HepG2 (cell line): ENCODE results near the gene CNOT8. TPM values are rescaled to one million over a fixed set of nuclear protein-coding genes. Genes with fewer than 3 reads are reported as not detected.

ENCODE experiments used
- AHR ChIP-seq: IDR thresholded peaks from 2 replicates; pipeline ENCODE4 v1.6.1; 2018; ENCODE audit warnings: missing genetic modification reagents, missing compliant biosample characterization
- CEBPZ ChIP-seq: IDR thresholded peaks from 2 replicates; pipeline ENCODE4 v1.6.1; 2012; ENCODE audit warnings: low read length, improper control_type of control experiment
- GMEB2 ChIP-seq: IDR thresholded peaks from 2 replicates; pipeline ENCODE4 v1.6.1; 2016; ENCODE audit warnings: missing biosample characterization, missing genetic modification reagents, low read depth
- NFE2L1 ChIP-seq: sonication (generic); formaldehyde crosslinking; IDR thresholded peaks from 2 replicates; pipeline ENCODE4 v1.4.0; 2020; ENCODE audit warnings: missing genetic modification reagents, mild to moderate bottlenecking, borderline replicate concordance
- NFYC ChIP-seq: IDR thresholded peaks from 2 replicates; pipeline ENCODE4 v1.6.1; 2016; ENCODE audit warnings: missing genetic modification reagents, missing compliant biosample characterization
- PRPF4 ChIP-seq: fragments of 200-400 bp; formaldehyde crosslinking; IDR thresholded peaks from 2 replicates; pipeline ENCODE4 v1.6.1; 2016; ENCODE audit warnings: low read length, low read depth; ENCODE audit not compliant: poor library complexity, severe bottlenecking
- SSRP1 ChIP-seq: IDR thresholded peaks from 2 replicates; pipeline ENCODE4 v1.6.1; 2016; ENCODE audit warnings: control low read depth
- THAP9 ChIP-seq: sonication (generic); formaldehyde crosslinking; IDR thresholded peaks from 2 replicates; pipeline ENCODE4; 2020; ENCODE audit warnings: missing genetic modification reagents, mild to moderate bottlenecking, borderline replicate concordance
- ZBTB42 ChIP-seq: sonication (generic); formaldehyde crosslinking; IDR thresholded peaks from 2 replicates; pipeline ENCODE4 v1.5.0; 2020; ENCODE audit warnings: mild to moderate bottlenecking, missing genetic modification reagents
- ZSCAN21 ChIP-seq: sonication (generic); formaldehyde crosslinking; IDR thresholded peaks from 2 replicates; pipeline ENCODE4 v1.8.0; 2022; ENCODE audit warnings: mild to moderate bottlenecking, missing genetic modification reagents, moderate library complexity, borderline replicate concordance
- polyA plus RNA-seq, 8 experiments: library from polyadenylated mRNA; depleted of rRNA in 3 of 8; stranded (reverse) in 7 of 8; unstranded in 1 of 8; fragments of >200 nt; fragmentation: Illumina TruSeq in 4 of 8; extraction: Trizol in 4 of 8; gene quantifications; 2 replicates each; pipeline versions ENCODE4 v1.2.1 to v1.2.3, GENCODE V29; 2011 to 2016; ENCODE audit warnings: low read depth in 4 of 8, missing spikeins in 1 of 8, mixed read lengths in 1 of 8; ENCODE audit not compliant: insufficient read depth in 1 of 8
- total RNA-seq, 5 experiments: library from RNA; depleted of rRNA; stranded (reverse); fragments of >200 nt; fragmentation: Illumina TruSeq; extraction: Trizol; gene quantifications; 2 replicates each; pipeline ENCODE4 v1.2.3, GENCODE V29; 2016; ENCODE audit warnings: low read depth in 1 of 5
- TF ChIP-seq, protein P1 (sequence below): sonication (generic); formaldehyde crosslinking; IDR thresholded peaks from 2 replicates; pipeline ENCODE4 v1.5.1; 2020; ENCODE audit warnings: mild to moderate bottlenecking, missing genetic modification reagents, moderate library complexity

The CNOT8 gene
- total and polyA plus RNA-seq, 2 of the 13 experiments (the other 11 are each of a cell fraction or from before 2014, with no cell fraction given), result 37.1 to 74.9 TPM

DNA sequence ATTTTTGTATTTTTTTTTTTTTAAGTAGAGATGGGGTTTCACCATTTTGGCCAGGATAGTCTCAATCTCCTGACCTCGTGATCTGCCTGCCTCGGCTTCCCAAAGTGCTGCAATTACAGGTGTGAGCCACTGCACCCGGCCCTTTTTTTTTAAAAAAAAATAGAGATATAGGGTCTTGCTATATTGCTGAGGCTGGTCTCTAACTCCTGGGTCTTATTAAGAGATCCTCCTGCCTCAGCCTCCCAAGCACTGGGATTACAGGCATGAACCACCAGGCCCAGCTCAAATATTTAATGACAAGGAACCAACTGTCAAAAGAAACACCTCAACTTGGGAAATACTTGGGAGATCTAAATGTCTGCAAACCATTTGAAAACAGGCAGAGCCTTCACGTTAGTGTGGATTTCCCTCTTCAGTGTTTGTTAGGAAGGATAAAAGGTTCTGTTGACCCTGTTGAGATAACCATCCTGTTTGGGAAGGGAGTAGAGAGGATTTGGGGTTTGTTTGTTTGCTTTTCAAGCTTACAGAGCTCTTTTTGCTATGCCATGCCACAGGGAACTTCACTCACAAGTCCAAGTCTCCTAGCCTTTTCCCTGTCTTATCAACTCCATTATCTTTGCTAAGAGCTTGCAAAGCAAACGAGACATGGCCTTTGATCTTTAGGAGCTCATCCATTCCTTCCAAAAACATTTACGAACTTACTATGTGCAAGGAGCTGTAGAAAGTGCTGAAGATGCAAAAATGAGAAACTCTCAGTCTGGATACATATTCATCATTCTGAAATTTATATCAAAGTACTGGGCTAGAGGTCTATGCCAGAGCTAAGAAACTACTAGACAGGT lies 15.5 kb upstream of the CNOT8 start (continued):
- TF ChIP-seq GMEB2 (CRISPR knock-in tag), result no peak
- TF ChIP-seq SSRP1 (CRISPR knock-in tag), result no peak
- TF ChIP-seq CEBPZ, result no peak
- no peak for TF ChIP-seq PRPF4
- TF ChIP-seq AHR (CRISPR knock-in tag), result no peak; the same call in 1 of the 2 replicates
- TF ChIP-seq NFYC (CRISPR knock-in tag), result no peak
- no peak for TF ChIP-seq THAP9 (CRISPR knock-in tag)
- no peak for TF ChIP-seq ZBTB42 (CRISPR knock-in tag)
- TF ChIP-seq ZSCAN21 (CRISPR knock-in tag), result no peak
- TF ChIP-seq, protein P1, sequence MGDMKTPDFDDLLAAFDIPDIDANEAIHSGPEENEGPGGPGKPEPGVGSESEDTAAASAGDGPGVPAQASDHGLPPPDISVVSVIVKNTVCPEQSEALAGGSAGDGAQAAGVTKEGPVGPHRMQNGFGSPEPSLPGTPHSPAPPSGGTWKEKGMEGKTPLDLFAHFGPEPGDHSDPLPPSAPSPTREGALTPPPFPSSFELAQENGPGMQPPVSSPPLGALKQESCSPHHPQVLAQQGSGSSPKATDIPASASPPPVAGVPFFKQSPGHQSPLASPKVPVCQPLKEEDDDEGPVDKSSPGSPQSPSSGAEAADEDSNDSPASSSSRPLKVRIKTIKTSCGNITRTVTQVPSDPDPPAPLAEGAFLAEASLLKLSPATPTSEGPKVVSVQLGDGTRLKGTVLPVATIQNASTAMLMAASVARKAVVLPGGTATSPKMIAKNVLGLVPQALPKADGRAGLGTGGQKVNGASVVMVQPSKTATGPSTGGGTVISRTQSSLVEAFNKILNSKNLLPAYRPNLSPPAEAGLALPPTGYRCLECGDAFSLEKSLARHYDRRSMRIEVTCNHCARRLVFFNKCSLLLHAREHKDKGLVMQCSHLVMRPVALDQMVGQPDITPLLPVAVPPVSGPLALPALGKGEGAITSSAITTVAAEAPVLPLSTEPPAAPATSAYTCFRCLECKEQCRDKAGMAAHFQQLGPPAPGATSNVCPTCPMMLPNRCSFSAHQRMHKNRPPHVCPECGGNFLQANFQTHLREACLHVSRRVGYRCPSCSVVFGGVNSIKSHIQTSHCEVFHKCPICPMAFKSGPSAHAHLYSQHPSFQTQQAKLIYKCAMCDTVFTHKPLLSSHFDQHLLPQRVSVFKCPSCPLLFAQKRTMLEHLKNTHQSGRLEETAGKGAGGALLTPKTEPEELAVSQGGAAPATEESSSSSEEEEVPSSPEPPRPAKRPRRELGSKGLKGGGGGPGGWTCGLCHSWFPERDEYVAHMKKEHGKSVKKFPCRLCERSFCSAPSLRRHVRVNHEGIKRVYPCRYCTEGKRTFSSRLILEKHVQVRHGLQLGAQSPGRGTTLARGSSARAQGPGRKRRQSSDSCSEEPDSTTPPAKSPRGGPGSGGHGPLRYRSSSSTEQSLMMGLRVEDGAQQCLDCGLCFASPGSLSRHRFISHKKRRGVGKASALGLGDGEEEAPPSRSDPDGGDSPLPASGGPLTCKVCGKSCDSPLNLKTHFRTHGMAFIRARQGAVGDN (CRISPR knock-in tag), result no peak
- no peak for TF ChIP-seq NFE2L1 (CRISPR knock-in tag)
